ENCODE data around the gene FBXL7.

DNA sequence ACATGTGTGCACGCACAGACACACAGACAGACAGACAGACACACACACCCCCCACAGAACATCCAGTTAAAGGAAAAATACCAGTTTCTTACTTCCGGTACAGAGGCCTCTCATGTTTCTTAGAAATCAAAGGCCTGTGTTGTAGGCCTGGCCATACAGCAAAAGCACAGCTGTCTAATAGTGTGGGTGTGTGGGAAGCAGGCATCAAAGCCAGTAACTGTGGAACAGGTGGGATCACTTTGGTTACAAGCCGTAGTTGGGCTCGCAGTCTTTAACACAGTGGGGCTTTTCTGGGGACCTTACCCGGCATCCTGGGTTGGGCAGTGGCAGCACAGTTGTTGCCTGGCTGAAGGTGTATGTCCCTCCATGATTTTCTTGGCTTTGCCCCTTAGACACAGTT lies 55.2 kb downstream of the FBXL7 start:
- TF ChIP-seq, protein P1, sequence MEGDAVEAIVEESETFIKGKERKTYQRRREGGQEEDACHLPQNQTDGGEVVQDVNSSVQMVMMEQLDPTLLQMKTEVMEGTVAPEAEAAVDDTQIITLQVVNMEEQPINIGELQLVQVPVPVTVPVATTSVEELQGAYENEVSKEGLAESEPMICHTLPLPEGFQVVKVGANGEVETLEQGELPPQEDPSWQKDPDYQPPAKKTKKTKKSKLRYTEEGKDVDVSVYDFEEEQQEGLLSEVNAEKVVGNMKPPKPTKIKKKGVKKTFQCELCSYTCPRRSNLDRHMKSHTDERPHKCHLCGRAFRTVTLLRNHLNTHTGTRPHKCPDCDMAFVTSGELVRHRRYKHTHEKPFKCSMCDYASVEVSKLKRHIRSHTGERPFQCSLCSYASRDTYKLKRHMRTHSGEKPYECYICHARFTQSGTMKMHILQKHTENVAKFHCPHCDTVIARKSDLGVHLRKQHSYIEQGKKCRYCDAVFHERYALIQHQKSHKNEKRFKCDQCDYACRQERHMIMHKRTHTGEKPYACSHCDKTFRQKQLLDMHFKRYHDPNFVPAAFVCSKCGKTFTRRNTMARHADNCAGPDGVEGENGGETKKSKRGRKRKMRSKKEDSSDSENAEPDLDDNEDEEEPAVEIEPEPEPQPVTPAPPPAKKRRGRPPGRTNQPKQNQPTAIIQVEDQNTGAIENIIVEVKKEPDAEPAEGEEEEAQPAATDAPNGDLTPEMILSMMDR (IDR thresholded peaks at IDR 0.05; ENCODE audit: low read depth, low read length), result no peak
- no peak for TF ChIP-seq POLR2A (IDR thresholded peaks at IDR 0.05; ENCODE audit: extremely low read depth, insufficient read length)

All from NB4 (cell line).